GM19455 (cell line): ENCODE data around the gene TLR1.
"Not testable (repeated sequence)": the region's sequence is repeated elsewhere in the genome, so short reads cannot be mapped to it uniquely, and the experiment has no call there.

ENCODE experiments used
- ATAC-seq: cut with Tn5 transposase; IDR thresholded peaks from one replicate; pipeline ENCODE4 v1.9.1; 2021; ENCODE audit not compliant: unreplicated experiment

Gene TLR1

DNA sequence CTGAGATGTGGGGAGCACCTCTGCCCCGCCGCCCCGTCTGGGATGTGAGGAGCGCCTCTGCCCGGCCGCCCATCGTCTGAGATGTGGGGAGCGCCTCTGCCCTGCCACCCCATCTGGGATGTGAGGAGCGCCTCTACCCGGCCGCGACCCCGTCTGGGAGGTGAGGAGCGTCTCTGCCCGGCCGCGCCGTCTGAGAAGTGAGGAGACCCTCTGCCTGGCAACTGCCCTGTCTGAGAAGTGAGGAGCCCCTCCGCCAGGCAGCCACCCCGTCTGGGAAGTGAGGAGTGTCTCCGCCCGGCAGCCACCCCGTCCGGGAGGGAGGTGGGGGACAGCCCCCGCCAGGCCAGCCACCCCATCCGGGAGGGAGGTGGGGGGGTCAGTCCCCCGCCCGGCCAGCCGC, 2.9 kb upstream of the TLR1 start:
- ATAC-seq: not testable (repeated sequence)

DNA sequence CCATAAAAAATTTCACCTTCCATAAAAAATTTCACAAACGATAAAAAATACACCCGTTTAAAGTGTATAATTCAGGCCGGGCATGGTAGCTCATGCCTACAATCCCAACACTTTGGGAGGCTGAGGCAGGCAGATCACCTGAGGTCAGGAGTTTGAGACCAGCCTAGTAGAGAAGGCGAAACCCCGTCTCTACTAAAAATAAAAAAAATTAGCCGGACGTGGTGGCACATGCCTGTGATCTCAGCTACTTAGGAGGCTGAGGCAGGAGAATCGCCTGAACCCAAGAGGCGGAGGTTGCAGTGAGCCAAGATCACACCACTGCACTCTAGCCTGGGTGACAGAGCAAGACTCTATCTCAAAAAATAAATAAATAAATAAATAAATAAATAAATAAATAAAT, 1.7 kb upstream of the TLR1 start:
- ATAC-seq: not testable (repeated sequence)

DNA sequence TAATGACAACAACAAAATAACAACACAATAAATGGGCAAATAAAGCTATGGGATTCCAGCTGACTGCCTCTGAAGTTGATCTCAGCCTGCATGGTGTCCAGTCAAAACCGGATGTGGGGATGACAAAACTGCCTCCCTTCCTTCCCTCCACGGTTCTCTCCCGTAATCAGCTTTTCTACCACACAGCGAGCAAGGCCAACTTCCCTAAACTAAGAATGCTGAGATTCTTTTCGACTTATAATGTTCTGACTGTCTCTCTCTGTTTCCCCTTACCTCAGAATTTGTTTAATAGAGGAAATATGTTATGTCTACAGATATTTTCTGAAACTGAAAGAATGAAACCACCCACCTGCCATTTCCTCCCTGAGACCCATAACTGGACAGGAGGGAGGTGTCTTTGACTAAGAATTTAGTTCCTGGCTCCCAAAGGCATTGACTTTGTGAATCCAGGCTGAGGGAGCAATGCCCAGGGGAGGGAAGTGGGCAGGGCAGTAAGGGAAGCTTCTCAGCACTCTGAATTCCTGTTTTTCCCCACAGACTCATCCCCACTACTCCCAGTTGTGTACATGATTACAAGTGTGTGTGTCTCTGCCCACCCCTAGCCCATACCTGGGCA, 1.0 kb upstream of the TLR1 start:
- peak; percentile 84 for ATAC-seq

DNA sequence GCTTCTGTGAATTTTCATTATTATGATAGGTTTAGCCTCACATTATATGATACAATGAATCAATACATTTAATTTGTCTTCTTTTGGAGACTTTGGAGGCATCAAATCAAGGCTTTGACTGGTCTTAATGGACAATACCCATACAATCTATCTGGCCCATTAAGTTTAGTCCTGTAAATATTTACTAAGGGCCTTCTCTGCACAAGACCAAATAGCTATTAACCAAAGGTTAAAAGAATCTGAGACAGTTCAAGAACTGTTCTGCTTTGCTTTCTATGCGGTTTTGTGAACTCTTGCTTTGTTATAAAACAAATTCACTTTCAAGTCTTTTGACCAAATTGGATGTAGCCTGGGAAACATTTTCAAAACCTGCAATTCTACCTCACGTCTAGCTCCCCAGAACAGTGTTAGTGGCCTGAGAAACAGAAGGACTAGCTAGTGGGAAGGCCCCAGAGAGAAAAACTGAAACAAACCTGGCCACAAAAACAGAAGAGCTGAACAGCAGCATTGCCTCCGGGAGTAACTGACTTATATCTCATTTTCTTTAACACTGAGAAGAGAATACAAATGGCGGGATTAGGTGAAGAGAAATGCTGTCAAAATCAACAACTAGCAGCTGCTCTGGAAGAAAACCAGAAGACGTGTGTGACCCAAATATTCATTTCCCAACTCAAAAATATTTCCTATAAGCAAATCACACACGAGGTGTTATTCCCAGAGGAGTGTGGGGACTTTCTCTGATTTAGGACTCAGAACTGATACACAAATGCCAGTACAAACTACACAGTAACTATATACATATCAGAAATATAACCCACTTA, 548 bp downstream of the TLR1 start:
- ATAC-seq: peak; percentile 57

DNA sequence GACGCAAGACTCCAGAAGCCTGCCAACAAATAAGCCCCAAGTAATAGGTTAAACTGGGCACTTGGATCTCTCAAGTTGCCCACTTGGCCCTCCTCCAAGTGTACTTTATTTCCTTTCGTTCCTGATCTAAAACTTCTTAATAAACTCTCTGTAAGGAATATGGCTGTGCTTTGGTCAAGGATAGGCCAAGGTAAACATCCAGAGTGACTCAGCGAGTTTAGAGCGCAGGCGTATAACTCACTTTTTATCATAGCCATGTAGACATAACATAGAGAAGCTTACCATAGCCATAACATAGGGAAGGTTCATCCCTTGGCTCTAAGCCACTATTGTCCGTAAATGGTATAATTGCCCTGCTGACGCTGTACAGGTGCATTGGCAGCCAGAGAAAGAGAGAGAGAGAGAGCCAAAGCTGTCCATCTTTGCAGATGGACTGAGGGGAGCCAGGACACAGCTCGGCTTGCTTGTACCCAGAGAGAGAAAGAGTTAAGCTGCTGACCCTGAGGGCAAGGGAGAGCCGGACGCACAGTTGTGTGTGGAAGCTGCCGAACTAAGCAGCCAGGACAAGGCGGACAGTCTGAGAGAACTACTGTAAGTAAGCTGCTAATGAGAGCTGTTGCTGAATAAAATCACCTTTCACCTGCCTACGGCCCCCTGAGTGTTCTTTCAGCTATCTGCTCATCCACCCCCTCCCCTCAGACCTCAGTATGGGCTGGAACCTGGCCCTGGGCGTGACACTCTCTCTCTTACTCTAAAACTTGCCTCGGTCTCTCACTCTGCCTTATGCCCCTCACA, 1.8 kb downstream of the TLR1 start:
- ATAC-seq: no peak

DNA sequence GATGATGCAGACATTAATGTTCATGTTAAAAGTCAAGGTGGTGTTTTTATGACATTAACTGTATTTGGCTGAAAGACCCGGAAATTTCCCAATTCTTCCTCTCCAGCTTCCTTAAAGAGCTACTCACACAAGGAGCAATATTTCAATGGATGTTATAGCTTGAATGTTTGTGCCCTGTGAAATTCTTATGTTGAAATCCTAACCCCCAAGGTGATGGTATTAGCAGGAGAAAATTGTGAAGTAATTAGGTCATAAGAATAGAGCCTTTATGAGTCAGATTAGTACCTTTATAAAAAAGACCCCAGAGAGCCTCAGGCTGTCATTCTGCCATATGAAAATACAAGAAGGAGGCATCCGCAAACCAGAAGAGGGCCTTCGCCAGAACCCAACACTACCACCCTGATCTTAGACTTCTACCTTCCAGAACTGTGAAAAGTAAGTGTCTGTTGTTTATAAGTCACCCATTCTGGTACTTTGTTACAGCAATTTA, 3.6 kb downstream of the TLR1 start:
- no peak for ATAC-seq

DNA sequence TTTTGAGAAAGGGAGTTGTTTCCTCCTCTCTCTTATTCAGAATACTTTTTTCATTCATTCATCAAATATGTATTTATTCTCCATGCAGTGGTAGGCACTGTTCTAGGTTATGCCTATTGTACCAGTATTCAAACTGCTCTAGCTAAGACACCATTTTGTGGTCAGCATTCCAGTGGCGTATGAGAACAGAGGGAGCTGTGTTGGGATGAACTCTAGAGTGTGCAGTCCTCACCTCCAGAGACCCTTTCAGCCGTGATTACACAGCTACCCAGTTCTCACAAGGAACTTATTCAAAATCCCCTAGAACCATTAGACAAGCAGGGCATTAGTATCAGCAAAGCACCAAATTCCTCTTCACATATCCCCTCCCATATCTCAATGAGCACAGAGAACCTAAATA, 4.2 kb downstream of the TLR1 start:
- ATAC-seq: no peak

DNA sequence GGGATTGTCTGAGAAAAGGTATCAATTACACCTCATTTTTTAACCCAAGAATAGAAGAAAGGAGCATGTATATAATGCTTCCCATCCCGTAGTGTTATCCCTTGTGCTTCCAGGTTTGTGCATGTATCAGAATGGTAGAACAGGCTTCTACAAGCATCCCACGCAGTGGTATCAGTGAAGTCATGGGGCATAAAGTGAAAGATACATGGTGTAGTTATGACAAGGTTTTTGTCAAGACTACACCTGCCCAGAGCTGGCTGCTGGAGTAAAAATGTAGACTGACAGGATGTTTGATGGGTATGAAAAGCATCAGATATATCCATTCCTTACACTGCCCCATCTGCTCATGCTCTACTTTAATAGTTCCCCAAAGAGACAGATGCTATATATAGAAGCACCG, 9.5 kb downstream of the TLR1 start:
- ATAC-seq: no peak

DNA sequence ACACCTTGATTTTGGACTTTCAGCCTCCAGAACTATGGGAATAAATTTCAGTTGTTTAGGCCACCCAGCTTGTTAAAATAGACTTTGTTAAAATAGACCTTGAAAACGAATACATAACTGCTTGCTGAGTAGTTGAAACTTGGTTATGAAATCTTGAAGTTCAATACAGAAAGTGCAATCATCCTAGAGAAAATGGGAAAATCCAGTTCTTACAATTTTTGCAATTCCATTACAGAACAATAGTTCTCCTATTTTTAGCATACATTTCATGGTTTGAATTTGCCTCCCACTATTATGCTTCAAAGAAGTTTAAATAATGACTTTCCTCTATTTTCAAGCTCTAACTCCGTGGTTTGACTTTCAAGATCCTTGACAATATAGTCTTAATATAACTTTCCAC, 10.5 kb downstream of the TLR1 start:
- ATAC-seq: no peak

DNA sequence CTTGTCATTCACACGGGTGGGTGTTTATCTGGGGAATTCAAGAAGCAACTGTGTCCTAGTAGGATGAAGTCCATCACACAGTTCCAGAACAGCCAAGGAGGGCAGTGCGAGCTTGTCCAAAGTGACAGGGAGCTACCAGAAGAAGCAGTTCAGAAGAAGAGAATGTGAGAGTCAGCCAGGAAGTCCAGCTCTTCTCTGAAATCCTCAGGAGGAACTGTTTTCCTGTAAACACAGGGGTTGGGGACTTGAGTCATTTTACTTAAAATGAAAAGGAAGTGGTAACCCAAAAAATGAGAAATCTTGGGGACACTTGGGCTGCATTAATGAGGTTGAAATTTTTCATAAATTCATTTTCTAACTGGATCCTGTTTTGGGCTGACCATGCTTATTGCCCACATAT, 13.6 kb downstream of the TLR1 start:
- no peak for ATAC-seq

DNA sequence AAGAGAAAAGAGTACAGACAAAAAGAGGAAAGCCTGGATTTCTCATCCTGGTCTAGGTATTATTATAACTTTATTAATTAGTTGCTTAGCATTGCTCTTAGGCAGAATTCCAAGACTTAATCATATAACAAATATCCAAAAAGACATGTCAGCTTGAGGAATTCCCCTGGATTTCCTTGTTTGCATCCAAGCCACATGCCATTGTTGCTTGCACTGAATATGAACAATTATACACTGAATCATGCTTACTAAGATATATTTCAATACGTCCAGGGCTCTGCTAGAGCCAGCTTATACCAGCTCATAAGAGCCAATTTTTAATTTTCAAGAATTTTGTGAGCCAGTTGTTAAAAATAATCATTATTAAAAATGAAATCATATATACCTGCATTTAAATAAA, 16.3 kb downstream of the TLR1 start:
- no peak for ATAC-seq

DNA sequence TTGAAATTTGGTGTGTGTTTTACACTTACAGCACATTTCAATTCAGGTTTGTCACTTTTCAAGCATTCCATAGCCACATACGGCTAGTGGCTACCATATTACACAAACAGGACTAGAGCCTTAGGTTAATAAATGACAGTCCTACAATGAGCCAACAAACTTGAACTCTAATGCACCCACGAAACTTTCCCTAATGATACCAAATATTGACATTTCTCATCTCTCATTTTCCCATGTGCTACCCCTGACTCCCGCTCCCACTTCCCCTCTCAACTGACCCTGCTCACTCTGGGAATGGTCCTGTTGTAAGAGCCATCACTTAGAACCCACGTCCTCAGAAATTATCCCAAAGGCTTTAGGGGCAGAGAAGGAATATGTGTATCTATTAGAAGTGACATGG, 16.9 kb downstream of the TLR1 start:
- no peak for ATAC-seq

DNA sequence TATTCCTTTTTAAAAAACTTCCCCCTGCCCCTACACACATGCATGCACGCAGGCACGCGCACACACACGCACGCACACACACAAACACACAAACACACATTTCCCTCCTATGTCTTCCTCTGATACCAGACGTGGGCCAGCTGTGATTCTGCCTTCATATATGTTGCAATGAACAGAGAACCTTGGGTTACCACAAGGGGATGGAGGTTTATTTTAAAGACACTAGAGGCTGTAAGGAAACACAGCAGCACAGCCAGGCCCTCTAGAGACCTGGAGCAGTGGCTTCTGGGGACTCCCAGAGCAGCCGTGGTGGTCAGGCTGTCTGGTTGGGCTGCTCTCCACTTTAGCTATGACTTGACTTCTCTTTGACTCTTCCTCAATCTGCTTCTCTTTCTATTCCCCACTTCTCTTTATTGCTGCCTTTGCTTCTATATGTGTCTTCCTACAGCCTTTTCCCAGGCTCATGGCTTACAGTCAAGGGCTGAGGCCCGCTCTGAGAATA, 18.6 kb downstream of the TLR1 start:
- ATAC-seq: peak; percentile 50

DNA sequence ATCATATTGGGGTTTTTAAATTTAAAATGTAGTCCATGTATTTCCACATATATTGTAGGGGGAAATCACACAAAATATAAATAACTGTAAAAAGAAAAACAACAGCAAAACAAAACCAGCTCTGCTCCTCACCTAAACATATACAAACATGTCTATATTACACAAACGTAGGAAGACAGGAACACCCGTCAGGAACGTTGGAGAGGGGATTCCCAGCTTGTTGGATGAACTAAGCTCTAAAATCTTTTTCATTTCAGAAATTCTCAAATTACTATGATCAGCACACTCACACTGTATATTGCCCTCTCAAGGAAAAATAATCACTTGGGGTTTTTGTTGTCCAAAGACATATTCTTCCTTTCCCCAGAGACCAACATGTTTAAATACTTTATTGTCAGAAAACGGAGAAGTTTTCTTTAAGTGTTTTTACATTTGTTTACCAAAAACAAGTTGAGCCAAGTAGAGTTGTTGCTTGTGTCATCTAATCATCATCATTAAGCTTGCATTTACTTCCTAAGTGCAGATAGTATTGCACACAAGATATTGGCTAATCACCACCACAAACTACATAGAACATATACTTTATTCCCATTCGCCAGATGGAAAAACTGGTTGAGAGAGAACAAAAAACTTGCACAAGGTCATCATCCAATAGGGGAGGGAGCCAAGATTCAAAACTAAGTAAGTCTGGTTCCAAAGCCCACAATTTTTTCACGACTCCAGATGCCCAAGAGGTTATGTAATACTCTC, 19.4 kb downstream of the TLR1 start:
- ATAC-seq: no peak

DNA sequence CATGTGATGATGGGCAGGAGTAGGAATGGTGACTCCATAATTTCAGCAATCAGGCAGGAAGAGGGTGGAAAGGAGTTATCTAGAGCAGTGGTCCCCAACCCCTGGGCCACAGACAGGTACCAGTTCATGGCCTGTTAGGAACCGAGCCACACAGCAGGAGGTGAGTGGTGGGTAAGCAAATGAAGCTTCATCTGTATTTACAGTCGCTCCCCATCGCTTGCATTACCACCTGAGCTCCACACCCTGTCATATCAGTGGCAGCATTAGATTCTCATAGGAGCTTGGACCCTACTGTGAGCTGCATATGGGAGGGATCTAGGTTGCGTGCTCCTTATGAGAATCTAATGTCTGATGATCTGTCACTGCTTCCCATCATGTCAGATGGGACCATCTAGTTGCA, 20.4 kb downstream of the TLR1 start:
- no peak for ATAC-seq

DNA sequence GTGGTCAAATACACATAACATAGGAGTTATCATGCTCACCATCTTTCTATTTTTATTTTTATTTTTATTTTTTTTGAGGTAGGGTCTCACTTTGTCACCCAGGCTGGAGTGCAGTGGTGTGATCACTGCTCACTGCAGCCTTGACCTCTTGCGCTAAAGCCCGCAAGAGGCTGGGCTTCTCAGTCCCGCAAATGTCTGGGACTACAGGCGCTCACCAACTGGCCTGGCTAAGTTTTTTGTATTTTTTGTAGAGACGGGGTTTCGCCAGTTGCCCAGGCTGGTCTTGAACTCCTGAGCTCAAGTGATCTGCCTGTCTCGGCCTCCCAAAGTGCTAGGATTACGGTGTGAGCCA, 21.5 kb downstream of the TLR1 start:
- no peak for ATAC-seq

DNA sequence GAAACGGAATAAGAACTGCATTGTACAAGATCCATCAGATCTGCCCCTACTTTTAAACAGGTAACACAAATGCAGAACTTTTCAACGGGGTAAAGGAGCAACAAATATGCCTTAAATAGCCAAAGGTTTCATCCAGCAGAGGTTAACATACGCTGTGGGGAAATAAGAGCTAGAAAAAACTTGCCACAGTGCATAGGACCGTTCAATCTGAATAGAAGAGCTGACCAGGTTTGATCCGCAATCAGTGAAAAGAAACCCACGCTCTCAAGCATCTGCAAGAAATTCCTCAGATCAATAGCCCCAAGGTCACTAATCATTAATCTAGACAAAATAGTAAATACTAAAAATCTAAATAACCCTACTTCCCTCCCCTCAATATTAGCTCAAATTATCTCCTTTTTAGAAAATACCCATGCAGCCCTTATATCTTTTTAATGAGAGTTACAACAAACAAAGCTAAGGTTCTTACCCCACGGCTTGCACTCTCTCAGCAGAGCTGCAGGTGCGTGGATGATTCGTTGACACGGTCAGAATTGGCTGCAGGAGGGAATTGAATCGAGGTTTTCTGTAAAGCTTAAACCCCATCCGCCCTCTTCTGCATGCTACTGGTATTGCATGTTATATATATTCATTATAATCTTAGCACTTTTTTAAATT, 22.0 kb downstream of the TLR1 start, which contains the start of gene TLR10:
TSS of gene TLR10 (minus strand) at position 539 of the 657 bp plus-strand sequence. CDS start 7,400 bp downstream, outside the sequence.
- peak; percentile 61 for ATAC-seq

DNA sequence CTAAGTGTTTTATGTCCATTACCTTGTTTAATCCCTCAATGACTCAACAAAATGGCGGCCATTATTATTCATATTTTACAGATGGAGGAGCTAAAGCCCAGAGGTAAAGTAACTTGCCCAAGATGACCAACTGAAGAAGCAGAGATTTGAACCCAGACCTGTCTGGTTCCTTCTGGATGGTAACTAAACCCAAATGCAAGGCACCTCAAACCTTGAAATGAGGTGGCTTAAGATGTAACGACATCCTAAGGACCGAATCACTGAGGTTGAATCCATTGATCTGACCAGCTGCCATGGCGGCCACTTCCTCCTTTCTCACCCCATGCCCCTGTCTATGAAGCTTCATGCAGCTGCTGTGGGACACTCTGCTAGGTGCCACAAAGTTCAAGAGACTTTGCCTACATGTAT, 22.7 kb downstream of the TLR1 start:
- ATAC-seq: no peak

DNA sequence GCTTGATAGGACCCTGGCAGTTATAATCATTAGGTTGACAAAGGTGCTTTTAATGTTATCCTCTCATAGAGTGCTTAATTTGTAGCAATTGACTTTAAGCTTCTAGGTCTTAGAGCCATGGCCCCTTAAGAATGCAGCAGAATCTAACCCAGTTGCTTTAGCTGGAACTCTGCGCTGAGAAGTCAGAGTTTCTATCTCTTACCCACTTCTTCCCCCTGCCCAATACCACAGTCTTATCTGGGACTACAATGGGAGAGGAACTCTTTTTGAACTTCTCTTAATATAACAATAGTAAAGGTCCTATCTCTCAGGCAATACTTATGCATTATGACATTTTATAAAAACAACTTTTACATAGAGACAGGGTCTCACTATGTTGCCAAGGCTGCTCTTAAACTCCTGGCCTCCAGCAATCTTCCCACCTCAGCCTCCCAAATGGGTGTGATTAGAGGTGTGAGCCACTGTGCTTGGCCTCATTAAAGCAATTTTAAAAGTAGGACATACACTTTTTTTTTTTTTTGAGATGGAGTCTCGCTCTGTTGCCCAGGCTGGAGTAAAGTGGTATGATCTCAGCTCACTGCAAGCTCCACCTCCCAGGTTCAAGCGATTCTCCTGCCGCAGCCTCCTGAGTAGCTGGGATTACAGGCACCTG, 23.6 kb downstream of the TLR1 start:
- no peak for ATAC-seq

DNA sequence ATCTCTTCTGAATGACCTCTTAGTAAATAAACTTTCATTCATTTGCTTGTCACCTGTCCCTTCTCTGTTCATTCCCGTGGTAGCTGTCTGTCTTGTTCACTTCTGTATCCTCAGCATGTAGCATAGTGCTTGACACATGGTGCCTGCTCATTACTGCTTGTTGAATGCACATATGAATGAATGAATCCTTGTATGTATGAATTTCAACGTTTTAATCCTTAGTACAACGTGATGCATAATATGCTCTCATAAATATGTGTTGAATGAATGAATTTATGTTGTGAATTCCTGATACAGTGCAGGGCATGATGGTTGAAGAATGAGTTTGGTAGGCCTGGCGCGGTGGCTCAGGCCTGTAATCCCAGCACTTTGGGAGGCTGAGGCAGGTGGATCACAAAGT, 24.8 kb downstream of the TLR1 start:
- ATAC-seq: no peak
